NCI-H1694 treated with DMSO at 0.1 percent for 48 hours (cell line): ENCODE measurements around the gene MISFA.
"Not testable (repeated sequence)": the region's sequence is repeated elsewhere in the genome, so short reads cannot be mapped to it uniquely, and the experiment has no call there.

Source experiments
- DNase-seq: peaks from one replicate; lab custom pipeline; 2025; lab: John Stamatoyannopoulos, UW

MISFA gene

GRCh38 chr11:18618342-18619025 lies 18.9 kb downstream of the MISFA start:
- DNase-seq, result no peak

DNA sequence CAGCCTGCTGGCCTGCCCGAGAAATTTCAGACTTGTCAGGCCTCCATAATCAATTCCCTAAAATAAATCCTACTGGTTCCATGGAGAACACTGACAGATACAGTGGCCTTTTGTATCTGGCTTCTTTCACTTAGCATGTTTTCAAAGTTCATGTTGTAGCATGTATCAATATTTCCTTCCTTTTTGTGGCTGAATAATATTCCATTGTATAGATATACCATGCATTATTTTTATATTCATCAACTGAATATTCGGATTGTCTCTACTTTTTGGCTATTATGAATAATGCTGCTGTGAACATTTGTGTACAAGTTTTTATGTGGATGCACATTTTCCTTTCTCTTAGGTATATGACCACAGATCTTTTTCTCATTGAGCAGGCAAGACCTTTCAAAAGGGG lies 24.1 kb downstream of the MISFA start:
- DNase-seq, result no peak

DNA sequence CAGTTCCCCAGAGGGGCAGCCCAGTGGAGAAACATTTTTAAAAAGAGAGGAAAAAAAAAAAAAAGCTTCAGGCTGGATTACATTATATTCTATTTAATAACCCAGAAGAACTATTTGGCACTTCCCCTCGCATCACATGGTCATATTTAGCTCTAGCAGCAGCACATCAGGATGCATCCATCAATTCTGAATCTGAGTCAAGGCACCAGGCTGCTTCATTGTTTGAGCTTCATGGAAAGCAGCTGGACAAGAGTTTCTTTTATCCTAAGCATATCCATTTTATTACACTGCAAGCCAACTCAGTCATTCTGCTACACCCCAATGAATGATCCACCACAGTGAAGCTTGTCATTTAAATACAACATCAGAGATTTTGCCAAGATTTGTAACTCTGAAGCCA lies 24.6 kb downstream of the MISFA start:
- DNase-seq, result no peak

DNA sequence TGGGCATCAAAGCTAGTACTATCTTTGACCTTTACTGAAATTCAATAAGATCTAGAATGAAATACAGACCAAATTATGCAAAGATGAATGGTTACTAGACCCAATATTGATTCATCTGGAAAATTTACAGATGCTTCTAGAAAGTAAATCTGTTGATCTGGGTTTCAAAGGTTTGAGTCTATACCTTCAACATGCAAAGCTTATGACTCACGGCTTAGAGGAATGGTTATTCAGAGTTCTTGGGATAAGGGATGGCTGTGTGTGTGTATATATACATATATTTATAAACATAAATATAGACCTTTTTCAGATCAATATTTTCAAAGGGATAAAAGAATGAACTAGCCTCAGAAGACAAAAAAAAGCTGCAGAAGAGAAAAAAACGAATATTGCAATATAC lies 33.3 kb downstream of the MISFA start:
- DNase-seq, result no peak

DNA sequence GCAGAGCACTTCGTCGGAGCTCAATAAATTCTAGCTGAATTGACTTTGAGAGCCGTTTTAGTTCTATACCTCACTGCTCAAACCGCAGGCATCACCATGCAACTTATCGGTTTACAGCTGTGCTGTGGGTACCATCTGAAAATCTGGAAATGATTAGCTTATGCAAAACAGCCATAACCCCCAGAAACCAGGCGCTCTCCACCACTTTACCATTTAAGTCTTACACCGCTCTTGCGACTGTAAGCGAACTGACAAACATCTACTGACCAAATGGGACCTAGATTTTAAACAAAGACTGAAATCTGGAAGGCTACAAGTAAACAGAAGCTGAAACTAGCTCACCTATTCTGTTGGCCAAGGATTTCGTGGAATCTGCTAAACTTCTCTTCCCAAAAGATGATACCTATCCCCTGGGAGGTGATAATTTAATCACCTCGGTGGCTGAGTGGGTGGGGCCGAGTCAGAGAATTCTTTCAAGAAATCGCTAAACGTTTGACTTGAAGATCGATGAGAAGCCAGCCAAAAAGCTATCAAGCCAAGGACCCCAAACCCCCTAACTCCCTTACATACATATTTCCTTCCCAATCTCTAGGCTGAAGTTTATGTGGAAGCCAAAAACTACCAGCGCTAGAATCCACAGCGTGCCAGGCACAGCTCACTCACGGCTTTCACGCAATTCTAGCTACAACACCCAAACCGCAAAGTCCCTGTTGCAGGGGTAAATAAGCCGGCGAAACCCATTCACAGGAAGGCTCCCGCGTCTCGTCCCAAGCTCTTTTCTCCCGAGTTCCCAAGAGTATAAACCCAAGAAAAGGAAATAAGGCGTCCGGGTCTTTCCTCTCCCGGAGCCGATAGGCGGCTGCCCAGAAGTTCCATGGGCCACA lies 33.9 kb downstream of the MISFA start:
- DNase-seq, result no peak

DNA sequence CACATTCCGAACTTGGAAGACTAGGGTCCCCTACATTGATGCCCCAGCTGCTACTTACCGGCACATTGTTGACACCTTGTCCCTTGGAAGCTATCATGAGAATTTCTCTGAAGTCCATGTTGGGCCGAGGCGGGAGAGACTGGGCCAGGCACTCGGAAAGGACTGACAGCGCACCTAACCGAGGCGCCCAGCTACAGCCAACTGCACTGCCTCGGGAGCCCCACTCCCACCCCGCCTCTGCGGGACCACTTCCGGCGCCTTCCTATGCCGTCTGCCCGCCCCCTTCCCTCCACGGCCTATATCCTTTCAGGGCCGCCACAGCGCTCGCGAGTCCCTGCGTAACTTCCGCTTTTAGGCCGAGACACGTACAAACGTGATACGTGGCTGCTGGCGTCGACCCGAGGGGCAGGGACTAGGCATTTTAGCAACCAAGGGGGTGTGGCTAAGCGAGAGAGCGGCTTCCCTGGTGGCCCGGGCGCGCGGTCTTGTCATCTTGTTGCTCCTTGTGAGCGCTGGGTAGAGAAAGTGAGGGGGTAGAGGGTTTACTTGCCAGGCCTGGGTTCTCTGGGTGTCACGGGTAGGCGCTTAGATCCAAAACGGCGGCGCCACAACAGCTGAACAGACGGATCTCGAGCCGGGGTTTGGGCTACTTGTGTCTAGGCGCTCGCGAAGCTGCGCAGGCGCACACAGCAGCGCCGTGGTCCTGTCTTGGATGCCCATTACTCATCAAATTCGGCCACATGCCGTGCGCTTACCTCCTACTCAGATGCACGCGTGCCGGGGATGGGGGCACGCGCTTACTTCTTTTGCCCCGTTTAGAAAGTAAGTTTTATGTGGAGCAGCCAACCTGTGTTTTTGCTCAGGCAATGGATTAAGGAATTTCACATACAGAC lies 34.8 kb downstream of the MISFA start, which contains the start of gene SPTY2D1:
TSS of gene SPTY2D1 (minus strand) at position 203 of the 893 bp plus-strand sequence. CDS start at position 118, 85 bp downstream.
- DNase-seq, result peak; percentile 94

DNA sequence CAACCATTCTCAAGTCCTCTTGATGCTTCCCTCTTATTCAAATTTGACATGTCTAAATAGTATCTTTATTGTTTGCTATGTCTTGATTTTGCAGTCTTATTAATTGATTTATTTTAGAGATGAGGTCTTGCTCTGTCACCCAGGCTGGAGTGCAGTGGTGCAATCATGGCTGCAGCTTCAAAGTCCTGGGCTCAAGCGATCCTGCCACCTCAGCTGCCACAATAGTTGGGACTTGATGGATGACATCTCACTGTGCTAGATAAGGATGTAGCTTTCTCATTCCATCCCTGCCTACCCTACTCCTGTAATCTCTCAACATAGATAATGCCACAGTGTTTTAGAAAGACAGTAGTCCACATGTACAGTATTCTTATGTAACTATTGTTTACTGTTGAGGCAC lies 42.1 kb downstream of the MISFA start:
- no peak for DNase-seq

- not testable (repeated sequence) for DNase-seq
Measured at GRCh38 chr11:18643034-18643433, 43.4 kb downstream of the MISFA start.

DNA sequence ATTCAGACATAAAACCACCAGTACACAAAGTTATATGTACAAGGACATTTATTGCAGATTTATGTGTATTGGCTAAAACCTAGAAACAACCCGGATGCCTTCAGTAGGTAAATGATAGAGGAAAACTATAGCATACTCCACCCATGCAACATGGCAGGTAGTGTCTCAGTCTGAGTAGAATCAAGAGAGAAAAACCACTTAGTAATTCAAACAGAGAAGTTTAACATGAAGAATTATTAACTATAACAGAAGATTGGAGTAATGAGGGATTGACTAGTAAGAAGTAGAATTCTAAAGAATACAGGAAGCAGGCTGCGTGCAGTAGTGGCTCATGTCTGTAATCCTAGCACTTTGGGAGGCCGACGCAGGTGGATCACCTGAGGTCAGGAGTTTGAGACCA lies 50.8 kb downstream of the MISFA start:
- no peak for DNase-seq

GRCh38 chr11:18650859-18651557 lies 51.4 kb downstream of the MISFA start:
- DNase-seq, result no peak
